NOMO-1 treated with DMSO at 0.1 percent for 48 hours (cell line): Measurements from ENCODE around the gene TTC33.
A peak's percentile ranks its signal among the peaks of the same experiment; 100 is the strongest.
"Not testable (repeated sequence)": the region's sequence is repeated elsewhere in the genome, so short reads cannot be mapped to it uniquely, and the experiment has no call there.

Source experiments
- DNase-seq: peaks from one replicate; lab custom pipeline; 2025; ENCODE audit not compliant: unreplicated experiment; lab: John Stamatoyannopoulos, UW

Gene TTC33

GRCh38 chr5:40572937-40573336, 182.8 kb downstream of the TTC33 start:
- no peak for DNase-seq

GRCh38 chr5:40572391-40572790, 183.4 kb downstream of the TTC33 start:
- no peak for DNase-seq

- DNase-seq, result peak; percentile 85
These were observed 184.0 kb downstream of the TTC33 start for GRCh38 chr5:40571729-40572128.

DNA sequence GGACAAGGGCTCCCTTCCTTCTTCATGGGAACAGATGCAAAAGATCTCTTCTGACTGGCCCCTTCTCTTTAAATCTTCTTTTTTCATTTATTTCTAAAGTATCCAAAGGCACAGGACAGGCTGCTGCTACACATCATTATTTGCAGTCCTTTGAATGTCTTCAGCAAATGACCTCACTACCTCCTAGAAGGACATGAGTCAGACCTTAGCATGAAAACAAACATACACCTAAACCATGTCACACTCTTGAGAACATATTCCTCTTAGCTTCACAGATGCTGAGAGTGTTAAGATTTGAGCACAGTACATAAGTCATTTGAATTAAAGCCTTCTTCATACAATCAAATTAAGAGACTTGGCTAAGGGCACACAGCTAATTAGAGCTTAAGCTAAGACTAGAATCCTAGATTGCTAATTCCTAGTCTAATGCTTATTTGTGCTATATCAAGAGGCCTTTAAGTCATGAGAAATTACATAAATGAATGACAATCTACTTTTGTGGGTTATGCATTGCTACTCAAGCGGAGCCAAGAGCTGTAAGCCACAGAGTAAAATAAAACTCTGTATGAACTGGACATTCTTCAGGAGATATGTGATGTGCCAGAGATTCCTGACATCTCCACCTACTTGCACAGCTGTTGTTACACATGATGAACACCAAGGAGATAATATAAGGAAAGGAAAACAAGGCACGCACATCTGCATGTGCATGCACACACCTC, 185.2 kb downstream of the TTC33 start:
- DNase-seq, result no peak

- peak; percentile 78 for DNase-seq
These were observed 186.1 kb downstream of the TTC33 start for GRCh38 chr5:40569546-40570270.

DNA sequence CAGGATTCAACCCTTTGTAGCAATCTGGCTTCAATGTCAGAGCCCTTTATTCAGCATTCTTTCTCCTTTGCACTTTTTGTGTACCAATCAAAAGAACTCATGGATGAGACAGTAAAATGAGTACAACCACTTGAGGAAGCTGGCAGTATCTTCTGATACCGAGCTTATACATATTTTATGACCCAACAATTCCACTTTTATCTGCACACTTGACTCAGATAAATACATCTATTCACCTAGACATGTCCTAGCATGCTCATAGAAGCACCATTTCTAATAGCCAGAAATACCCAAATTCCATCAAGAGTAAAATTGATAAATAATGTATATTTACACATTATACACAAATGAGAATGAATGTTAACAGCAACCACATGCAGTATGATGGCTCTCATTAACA, 187.2 kb downstream of the TTC33 start:
- no peak for DNase-seq

- not testable (repeated sequence) for DNase-seq
These were observed 192.6 kb downstream of the TTC33 start for GRCh38 chr5:40563173-40563572.

GRCh38 chr5:40560474-40561110, 195.2 kb downstream of the TTC33 start:
- DNase-seq, result no peak

DNA sequence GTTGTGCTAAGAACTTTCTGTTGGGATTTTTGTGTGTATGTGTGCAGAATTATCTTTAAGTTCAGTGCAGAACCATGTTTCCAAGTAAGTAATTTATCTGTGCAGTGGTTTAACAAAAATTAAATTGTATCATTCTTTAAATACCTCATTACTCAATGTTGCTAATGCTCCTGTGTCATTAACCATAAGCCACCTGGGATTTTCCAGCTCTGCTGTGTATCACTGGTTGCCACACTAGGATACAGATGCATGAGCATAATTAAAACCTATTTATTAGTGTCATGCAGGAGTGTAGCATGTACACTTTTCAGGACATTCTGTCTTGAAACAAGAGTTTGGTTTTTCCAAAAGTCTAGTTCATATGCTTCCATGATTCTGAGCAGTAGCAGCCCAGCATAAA, 196.5 kb downstream of the TTC33 start:
- DNase-seq, result no peak

DNA sequence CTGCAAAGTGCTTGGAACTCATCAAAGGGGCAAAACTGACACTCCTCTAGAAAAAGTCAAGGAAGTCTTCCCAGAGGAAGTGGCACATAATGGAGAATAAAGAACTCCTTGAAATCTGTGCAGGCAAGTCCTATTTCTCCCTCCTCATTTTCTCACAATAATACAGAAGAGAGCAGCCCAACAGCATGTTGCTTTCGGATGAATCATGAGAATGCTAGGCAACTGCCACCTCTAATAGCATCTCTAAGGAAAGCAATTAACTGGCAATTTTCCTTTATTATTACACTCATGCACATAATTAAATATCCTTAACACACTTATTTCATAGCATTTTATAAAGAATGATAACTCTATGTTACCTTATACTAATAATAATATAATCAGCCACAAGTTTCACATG, 198.3 kb downstream of the TTC33 start:
- DNase-seq, result no peak

- no peak for DNase-seq
These were observed 198.9 kb downstream of the TTC33 start for GRCh38 chr5:40556811-40557210.

DNA sequence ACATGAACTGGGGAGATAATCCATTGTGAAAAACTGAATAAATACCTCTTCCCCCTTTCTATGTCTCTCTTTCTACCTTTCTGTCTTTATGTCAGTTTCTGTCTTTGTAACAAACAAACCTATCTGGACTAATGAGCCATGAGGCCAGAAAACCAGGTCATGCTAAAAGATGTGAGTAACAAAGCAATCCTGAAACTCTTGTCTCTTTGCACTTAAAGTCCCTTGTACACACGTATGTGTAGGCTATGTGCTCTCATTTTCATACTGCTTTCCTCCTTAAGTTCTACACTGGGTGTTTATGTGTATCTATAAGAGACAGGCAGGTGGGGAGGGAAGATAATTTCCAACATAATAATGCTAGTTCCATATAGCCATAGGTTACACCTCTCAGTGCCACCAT, 199.9 kb downstream of the TTC33 start:
- no peak for DNase-seq

DNA sequence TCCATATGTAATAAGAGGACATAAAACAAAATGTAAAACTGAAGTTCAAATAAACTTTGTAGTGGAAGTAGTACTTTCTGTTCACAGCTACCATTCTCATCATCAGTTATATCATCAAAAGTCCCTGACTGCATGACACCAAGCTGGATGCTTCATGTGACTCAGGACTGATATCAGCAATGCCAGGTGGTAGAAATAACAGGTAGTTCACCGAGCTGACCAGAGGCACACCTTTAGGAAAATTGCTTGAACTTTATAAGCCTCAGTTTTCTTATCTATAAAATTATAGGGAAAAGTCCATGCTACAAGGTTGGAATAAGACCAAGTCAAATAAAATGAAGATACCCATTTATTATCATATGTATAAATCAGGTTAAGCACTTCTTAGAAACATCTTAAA, 200.9 kb downstream of the TTC33 start:
- DNase-seq, result no peak

DNA sequence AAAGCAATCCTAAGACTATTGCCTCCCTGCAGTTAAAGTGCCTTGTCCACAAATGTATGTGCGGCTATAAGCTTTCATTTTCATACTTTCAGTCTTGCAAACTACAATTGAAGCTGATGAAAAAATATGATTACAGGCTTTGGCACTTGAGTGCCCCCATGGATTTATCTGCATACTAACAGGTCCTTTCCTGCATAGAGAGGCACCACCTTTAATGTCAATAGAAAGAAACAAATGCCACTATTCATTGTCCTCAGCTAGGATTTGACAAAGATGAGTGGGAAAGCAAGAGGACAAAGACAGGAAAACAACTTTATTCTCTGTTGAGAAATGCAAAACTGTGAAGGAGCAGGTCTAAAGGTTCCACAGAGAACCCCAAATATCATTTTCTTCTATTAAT, 201.7 kb downstream of the TTC33 start:
- no peak for DNase-seq

DNA sequence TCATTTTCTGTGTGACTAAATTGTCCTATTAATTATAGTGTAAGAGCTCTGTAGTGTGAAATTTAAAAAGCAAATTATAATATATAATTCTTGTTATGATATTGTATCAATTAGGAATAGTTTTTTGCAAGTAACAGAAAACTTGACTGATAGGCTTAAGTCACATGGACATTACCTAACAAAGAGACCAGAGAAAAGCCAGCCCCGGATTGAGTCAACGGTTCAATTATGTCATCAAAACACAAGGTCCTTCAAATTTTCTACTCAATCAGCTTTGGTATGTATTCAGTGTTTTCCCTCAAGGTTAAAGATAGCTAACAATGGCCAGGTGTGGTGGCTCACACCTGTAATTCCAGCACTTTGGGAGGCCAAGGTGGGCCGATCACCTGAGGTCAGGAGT, 202.8 kb downstream of the TTC33 start:
- DNase-seq, result no peak

DNA sequence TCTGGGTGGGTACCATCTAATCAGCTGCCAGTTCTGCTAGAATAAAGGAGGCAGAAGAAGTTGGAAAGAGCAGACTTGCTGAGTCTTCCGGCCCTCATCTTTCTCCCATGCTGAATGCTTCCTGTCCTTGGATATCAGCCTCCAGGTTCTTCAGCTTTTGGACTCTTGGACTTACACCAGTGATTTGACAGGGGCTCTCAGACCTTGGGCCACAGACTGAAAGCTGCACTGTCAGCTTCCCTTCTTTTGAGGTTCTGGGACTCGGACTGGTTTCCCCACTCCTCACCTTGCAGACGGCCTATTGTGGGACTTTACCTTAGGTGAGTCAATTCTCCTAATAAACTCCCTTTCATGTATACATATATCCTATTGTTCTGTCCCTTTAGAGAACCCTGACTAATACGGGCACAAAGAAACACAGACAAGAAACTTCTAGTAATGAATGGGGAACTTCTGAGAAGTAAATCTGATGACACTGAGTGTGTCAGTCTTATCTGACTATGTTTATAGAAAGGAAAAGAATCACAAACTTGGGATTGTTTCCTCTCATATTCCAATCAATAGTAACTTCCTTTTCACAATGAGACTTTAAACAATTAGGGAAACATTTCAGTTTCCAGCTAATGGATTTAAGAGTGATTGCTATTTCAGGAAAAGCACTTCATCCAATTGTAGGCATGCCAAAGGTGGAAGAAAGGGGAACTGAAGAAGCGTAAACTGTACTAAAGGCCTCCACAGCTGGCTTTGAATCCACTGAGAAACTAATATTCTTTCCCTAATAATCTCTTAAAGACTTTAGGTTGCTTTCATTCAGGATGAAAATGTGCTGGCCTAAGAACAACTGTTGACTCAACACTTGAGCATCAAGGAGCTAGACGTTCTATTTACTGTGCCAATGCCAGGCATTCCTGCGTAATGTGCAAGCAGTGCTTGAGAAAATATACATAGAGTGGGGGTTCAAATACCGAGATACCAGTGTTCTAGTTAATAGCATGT, 204.0 kb downstream of the TTC33 start:
- no peak for DNase-seq

- DNase-seq, result no peak
These were observed 205.3 kb downstream of the TTC33 start for GRCh38 chr5:40550481-40550880.

- no peak for DNase-seq
These were observed 206.1 kb downstream of the TTC33 start for GRCh38 chr5:40549616-40550015.

DNA sequence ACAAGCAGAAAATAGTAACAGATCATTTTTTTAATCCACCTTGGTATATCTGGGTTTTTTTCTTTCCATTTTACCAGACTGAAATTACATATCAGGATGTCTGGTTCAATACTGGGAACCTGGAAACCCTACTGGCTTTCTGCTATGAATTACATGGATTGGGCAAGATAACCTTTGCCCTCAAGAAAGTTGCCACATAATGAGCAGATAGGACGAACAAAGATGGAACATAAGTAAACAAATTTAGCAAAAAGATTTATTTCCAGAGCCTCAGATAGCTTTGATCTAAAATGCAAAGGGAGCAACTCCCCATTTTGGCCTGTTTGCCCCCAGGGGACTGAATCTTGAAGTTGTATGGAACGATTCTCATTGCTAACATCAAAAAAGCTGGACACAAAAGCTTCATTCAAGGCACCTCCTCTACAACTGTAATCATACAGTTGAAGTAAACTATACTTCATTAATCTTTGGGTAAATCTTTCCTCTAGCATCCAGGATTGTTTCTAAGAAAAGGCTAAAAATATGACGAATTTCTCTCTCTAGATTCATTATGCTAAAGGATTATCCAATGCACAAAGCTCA, 207.7 kb downstream of the TTC33 start:
- DNase-seq, result peak; percentile 29

DNA sequence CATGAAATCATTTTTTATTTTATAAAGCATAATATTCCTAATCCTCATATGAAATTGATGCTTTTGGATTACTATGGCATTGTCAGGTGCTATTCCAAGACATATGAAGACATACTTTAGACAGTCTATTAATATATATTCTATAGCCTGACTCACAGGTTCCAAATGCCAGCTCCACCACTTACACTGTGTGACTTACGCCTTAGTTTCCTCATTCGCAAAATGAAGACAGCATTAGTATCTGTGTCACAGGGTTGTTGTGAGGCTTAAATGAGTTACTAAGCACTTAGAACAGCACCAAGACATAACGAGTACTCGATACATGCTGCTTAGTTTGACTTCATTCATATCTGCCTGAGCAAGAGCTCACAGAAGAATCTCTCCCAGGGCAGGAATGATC, 208.2 kb downstream of the TTC33 start:
- DNase-seq, result peak; percentile 42

- DNase-seq, result no peak
These were observed 215.5 kb downstream of the TTC33 start for GRCh38 chr5:40540301-40540700.
